ENCODE results near the gene KCTD7. TPM values are rescaled to one million over a fixed set of nuclear protein-coding genes. Genes with fewer than 3 reads are reported as not detected.
"Not testable (repeated sequence)": the region's sequence is repeated elsewhere in the genome, so short reads cannot be mapped to it uniquely, and the experiment has no call there.

The KCTD7 gene
- total RNA-seq (7.4 and 15.2 TPM in 2 replicates), polyA plus RNA-seq (10.4 and 17.4 TPM in 2 replicates), polyA minus RNA-seq (ENCODE audit: low replicate concordance) (24.6 and 36.0 TPM in 2 replicates)
- 5.3 and 10.6 TPM in 2 replicates for polyA plus RNA-seq (2012)

- no peaks in the 10 kb centered on the region for H4K20me1 ChIP-seq (ENCODE audit: control insufficient read depth, extremely low read depth, insufficient read depth, low read length)
- H3K4me2 ChIP-seq (ENCODE audit: extremely low read depth, insufficient read depth, low read length), result peak within 1 kb of the TSS; percentile 90
- no peaks in the 10 kb centered on the region for H3K9me3 ChIP-seq (ENCODE audit: control insufficient read depth, insufficient read depth, low read depth, low read length)
- H3K27me3 ChIP-seq (ENCODE audit: control insufficient read depth, insufficient read depth, low read length), result no peaks in the 10 kb centered on the region
- peaks cover 7% of the 10 kb centered on the region for H3K4me1 ChIP-seq (ENCODE audit: control insufficient read depth, extremely low read depth, insufficient read depth, low read length)
- H3K79me2 ChIP-seq (ENCODE audit: control insufficient read depth, insufficient read depth, low read length), result peaks cover 14% of the 10 kb centered on the region
- H3K4me3 ChIP-seq (replicated peaks in 1 of 4; ENCODE audit: control extremely low read depth in 1 of 4, insufficient read depth in 1 of 4, low read depth in 3 of 4, low read length in 4 of 4), result peak within 1 kb of the TSS; percentile 59 to 81 (median 71)
- no peaks in the 10 kb centered on the region for H3K36me3 ChIP-seq (ENCODE audit: control insufficient read depth, insufficient read depth, low read length)
- peak within 1 kb of the TSS; percentile 80 for H2AFZ ChIP-seq (ENCODE audit: low read length)
- no peak for TF ChIP-seq CTCF (conservative IDR thresholded peaks at IDR 0.05 in 1 of 2, IDR thresholded peaks at IDR 0.05 in 1 of 2; ENCODE audit: low read depth in 1 of 2, low read length in 2 of 2)
- TF ChIP-seq EZH2 (IDR thresholded peaks at IDR 0.05; ENCODE audit: low read length, missing control alignments), result no peak
- peak within 1 kb of the TSS; percentile 79 for H3K27ac ChIP-seq (ENCODE audit: insufficient read depth, low read length)
- DNase-seq (ENCODE audit: low read depth in 2 of 2), result peak; percentile 98
- peak within 1 kb of the TSS; percentile 95 for H3K9ac ChIP-seq (ENCODE audit: insufficient read depth, low read length)
Measured at GRCh38 chr7:66628361-66629221, at the start of gene KCTD7. TSS of gene KCTD7 (plus strand) at chr7:66628881. CDS start at chr7:66629065, 184 bp downstream.

GRCh38 chr7:66580380-66580779 lies 48.3 kb upstream of the KCTD7 start:
- H4K20me1 ChIP-seq (ENCODE audit: control insufficient read depth, extremely low read depth, insufficient read depth, low read length); H3K4me1 ChIP-seq (ENCODE audit: control insufficient read depth, extremely low read depth, insufficient read depth, low read length); H3K9ac ChIP-seq (ENCODE audit: insufficient read depth, low read length): not testable (repeated sequence)

GRCh38 chr7:66582816-66583489 lies 45.7 kb upstream of the KCTD7 start:
- H3K36me3 ChIP-seq (ENCODE audit: control insufficient read depth, insufficient read depth, low read length); H3K9me3 ChIP-seq (ENCODE audit: control insufficient read depth, insufficient read depth, low read depth, low read length); H3K9ac ChIP-seq (ENCODE audit: insufficient read depth, low read length); H3K27me3 ChIP-seq (ENCODE audit: control insufficient read depth, insufficient read depth, low read length); H3K4me2 ChIP-seq (ENCODE audit: extremely low read depth, insufficient read depth, low read length); H3K27ac ChIP-seq (ENCODE audit: insufficient read depth, low read length); H3K4me3 ChIP-seq (replicated peaks in 1 of 4; ENCODE audit: control extremely low read depth in 1 of 4, insufficient read depth in 1 of 4, low read depth in 3 of 4, low read length in 4 of 4); DNase-seq (ENCODE audit: low read depth in 2 of 2); H4K20me1 ChIP-seq (ENCODE audit: control insufficient read depth, extremely low read depth, insufficient read depth, low read length); H2AFZ ChIP-seq (ENCODE audit: low read length); H3K4me1 ChIP-seq (ENCODE audit: control insufficient read depth, extremely low read depth, insufficient read depth, low read length): not testable (repeated sequence)
- H3K79me2 ChIP-seq (ENCODE audit: control insufficient read depth, insufficient read depth, low read length), result peaks cover 90% of the 10 kb centered on the region

More at GRCh38 chr7:66580380-66580779, 48.3 kb upstream of the KCTD7 start:
- peaks cover 89% of the 10 kb centered on the region for H3K79me2 ChIP-seq (ENCODE audit: control insufficient read depth, insufficient read depth, low read length)
- H3K4me3 ChIP-seq (replicated peaks in 1 of 4; ENCODE audit: control extremely low read depth in 1 of 4, insufficient read depth in 1 of 4, low read depth in 3 of 4, low read length in 4 of 4); H2AFZ ChIP-seq (ENCODE audit: low read length); H3K36me3 ChIP-seq (ENCODE audit: control insufficient read depth, insufficient read depth, low read length); H3K9me3 ChIP-seq (ENCODE audit: control insufficient read depth, insufficient read depth, low read depth, low read length); H3K27ac ChIP-seq (ENCODE audit: insufficient read depth, low read length); H3K4me2 ChIP-seq (ENCODE audit: extremely low read depth, insufficient read depth, low read length); H3K27me3 ChIP-seq (ENCODE audit: control insufficient read depth, insufficient read depth, low read length); DNase-seq (ENCODE audit: low read depth in 2 of 2): not testable (repeated sequence)
